Neural cell (in vitro differentiated cells): ENCODE measurements around the gene DNAL1.

Experiments
- EZH2 ChIP-seq: fragments of 200-600, 300-800 bp; shearing (Covaris generic), sonication (generic); IDR thresholded peaks from 2 replicates; pipeline ENCODE4 v1.6.1; 2014; ENCODE audit warnings: antibody characterized with exemption, low read length, borderline replicate concordance, mild to moderate bottlenecking; ENCODE audit not compliant: insufficient read depth, poor library complexity, severe bottlenecking
- RAD21 ChIP-seq: fragments of 450-650 bp; conservative IDR thresholded peaks from 2 replicates; pipeline ENCODE4 v1.6.1; 2014; ENCODE audit warnings: antibody characterized with exemption, mild to moderate bottlenecking, moderate library complexity
- TF ChIP-seq, protein P1 (sequence below): fragments of 450-650 bp; IDR thresholded peaks from 2 replicates; pipeline ENCODE4 v1.5.1; 2014; ENCODE audit warnings: antibody characterized with exemption, mild to moderate bottlenecking, moderate library complexity; ENCODE audit not compliant: poor library complexity, severe bottlenecking

DNA sequence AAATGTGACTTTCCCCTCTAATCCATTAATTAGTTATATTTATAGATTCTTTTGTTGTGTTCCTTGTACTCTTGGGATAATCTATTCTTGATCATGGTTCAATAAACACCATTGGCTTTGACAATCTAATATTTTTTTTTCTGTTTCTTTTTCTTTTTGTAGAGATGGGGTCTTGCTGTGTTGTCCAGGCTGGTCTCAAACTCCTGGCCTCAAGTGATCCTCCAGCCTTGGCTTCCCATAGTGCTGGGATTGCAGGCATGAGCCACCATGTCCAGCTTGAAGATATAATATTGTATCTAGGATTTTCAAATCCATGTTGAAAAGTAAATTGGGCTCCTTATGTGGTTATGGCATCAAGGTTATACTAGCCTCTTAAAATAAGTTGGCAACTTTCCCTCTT is 6.2 kb downstream of the DNAL1 start:
- TF ChIP-seq, protein P1, sequence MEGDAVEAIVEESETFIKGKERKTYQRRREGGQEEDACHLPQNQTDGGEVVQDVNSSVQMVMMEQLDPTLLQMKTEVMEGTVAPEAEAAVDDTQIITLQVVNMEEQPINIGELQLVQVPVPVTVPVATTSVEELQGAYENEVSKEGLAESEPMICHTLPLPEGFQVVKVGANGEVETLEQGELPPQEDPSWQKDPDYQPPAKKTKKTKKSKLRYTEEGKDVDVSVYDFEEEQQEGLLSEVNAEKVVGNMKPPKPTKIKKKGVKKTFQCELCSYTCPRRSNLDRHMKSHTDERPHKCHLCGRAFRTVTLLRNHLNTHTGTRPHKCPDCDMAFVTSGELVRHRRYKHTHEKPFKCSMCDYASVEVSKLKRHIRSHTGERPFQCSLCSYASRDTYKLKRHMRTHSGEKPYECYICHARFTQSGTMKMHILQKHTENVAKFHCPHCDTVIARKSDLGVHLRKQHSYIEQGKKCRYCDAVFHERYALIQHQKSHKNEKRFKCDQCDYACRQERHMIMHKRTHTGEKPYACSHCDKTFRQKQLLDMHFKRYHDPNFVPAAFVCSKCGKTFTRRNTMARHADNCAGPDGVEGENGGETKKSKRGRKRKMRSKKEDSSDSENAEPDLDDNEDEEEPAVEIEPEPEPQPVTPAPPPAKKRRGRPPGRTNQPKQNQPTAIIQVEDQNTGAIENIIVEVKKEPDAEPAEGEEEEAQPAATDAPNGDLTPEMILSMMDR, result no peak
- TF ChIP-seq RAD21 (no peak), EZH2 (no peak)
